ENCODE results near the gene KLRF2.

Gene KLRF2

DNA sequence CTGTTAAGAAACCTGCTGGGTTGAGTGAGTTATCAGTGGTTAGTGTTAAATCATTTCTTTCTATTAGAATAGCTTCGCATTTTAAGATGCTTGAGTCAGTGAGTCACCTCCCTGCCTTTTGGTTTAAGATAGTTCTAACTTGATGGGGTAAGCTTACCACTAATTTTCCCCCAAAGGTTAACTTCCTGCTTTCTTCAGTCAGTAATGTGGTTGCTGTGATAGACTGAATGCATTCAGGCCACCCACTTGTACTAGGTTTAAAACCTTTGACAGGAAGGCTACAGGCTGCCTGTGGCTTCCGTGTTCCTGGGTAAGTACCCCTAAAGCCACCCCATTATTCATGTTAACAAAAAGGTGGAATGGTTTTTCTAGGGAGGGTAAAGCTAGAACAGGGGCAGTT is 25.6 kb downstream of the KLRF2 start (continued):
- TF ChIP-seq, protein P1, sequence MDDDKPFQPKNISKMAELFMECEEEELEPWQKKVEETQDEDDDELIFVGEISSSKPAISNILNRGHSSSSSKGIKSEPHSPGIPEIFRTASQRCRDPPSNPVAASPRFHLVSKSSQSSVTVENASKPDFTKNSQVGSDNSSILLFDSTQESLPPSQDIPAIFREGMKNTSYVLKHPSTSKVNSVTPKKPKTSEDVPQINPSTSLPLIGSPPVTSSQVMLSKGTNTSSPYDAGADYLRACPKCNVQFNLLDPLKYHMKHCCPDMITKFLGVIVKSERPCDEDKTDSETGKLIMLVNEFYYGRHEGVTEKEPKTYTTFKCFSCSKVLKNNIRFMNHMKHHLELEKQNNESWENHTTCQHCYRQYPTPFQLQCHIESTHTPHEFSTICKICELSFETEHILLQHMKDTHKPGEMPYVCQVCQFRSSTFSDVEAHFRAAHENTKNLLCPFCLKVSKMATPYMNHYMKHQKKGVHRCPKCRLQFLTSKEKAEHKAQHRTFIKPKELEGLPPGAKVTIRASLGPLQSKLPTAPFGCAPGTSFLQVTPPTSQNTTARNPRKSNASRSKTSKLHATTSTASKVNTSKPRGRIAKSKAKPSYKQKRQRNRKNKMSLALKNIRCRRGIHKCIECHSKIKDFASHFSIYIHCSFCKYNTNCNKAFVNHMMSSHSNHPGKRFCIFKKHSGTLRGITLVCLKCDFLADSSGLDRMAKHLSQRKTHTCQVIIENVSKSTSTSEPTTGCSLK (tag by site-specific recombination; IDR thresholded peaks at IDR 0.05): no peak

DNA sequence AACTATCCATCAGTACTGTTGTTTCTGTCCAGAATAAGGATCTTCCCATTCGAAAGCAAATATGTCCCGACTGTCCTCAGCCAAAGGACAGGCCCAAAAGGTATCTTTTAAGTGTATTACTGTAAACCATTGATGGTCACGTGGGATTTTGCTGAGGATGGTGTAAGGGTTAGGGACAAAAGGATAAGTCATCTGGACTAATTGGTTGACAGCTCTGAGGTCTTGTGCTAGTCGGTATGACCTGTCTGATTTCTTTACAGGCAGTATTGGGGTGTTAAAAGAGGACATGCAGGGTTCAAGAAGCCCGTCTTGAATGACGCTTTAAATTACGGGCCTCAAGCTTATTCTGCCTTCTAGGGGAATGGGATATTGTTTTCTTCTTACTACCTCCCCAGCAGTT is 26.5 kb downstream of the KLRF2 start:
- ChIA-PET POLR2A (no interaction called here), CTCF (interaction anchor here (0.6 to 1.3 kb wide), 2 partner anchors 76 to 158 kb away, joined by 3 read pairs; no protein-coding TSS in a partner anchor)
- Histone ChIP-seq H3K27ac (ENCODE audit: extremely low read depth, low read depth, low read length) (no peak overlapping the region), H3K4me1 (ENCODE audit: control insufficient read depth, insufficient read depth, low read length) (no peaks in the 10 kb centered on the region), H3K4me3 (ENCODE audit: low read depth, low read length) (no peak overlapping the region), H3K9me3 (ENCODE audit: control insufficient read depth, insufficient read depth, low read depth, low read length) (no peaks in the 10 kb centered on the region), H3K36me3 (ENCODE audit: control insufficient read depth in 2 of 2, insufficient read depth in 1 of 2, low read length in 2 of 2) (no peaks in the 10 kb centered on the region)
- TF ChIP-seq, protein P2, sequence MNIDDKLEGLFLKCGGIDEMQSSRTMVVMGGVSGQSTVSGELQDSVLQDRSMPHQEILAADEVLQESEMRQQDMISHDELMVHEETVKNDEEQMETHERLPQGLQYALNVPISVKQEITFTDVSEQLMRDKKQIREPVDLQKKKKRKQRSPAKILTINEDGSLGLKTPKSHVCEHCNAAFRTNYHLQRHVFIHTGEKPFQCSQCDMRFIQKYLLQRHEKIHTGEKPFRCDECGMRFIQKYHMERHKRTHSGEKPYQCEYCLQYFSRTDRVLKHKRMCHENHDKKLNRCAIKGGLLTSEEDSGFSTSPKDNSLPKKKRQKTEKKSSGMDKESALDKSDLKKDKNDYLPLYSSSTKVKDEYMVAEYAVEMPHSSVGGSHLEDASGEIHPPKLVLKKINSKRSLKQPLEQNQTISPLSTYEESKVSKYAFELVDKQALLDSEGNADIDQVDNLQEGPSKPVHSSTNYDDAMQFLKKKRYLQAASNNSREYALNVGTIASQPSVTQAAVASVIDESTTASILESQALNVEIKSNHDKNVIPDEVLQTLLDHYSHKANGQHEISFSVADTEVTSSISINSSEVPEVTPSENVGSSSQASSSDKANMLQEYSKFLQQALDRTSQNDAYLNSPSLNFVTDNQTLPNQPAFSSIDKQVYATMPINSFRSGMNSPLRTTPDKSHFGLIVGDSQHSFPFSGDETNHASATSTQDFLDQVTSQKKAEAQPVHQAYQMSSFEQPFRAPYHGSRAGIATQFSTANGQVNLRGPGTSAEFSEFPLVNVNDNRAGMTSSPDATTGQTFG (tag by site-specific recombination; IDR thresholded peaks at IDR 0.05; ENCODE audit: borderline replicate concordance): no peak
- no peak for TF ChIP-seq ZBTB48 (tag by site-specific recombination; IDR thresholded peaks at IDR 0.05)
- TF ChIP-seq ZFP37 (tag by site-specific recombination; IDR thresholded peaks at IDR 0.05): no peak
- no peak for TF ChIP-seq ZNF558 (tag by site-specific recombination; IDR thresholded peaks at IDR 0.05)
- TF ChIP-seq ZNF707 (tag by site-specific recombination; IDR thresholded peaks at IDR 0.05): no peak
- no peak for TF ChIP-seq ZNF202 (tag by site-specific recombination; IDR thresholded peaks at IDR 0.05; ENCODE audit: borderline replicate concordance)
- TF ChIP-seq KLF7 (tag by site-specific recombination; IDR thresholded peaks at IDR 0.05; ENCODE audit: borderline replicate concordance): no peak
- TF ChIP-seq, protein P3, sequence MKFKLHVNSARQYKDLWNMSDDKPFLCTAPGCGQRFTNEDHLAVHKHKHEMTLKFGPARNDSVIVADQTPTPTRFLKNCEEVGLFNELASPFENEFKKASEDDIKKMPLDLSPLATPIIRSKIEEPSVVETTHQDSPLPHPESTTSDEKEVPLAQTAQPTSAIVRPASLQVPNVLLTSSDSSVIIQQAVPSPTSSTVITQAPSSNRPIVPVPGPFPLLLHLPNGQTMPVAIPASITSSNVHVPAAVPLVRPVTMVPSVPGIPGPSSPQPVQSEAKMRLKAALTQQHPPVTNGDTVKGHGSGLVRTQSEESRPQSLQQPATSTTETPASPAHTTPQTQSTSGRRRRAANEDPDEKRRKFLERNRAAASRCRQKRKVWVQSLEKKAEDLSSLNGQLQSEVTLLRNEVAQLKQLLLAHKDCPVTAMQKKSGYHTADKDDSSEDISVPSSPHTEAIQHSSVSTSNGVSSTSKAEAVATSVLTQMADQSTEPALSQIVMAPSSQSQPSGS (tag by site-specific recombination; IDR thresholded peaks at IDR 0.05; ENCODE audit: low read depth): no peak
- TF ChIP-seq, protein P4, sequence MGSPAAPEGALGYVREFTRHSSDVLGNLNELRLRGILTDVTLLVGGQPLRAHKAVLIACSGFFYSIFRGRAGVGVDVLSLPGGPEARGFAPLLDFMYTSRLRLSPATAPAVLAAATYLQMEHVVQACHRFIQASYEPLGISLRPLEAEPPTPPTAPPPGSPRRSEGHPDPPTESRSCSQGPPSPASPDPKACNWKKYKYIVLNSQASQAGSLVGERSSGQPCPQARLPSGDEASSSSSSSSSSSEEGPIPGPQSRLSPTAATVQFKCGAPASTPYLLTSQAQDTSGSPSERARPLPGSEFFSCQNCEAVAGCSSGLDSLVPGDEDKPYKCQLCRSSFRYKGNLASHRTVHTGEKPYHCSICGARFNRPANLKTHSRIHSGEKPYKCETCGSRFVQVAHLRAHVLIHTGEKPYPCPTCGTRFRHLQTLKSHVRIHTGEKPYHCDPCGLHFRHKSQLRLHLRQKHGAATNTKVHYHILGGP (tag by site-specific recombination; IDR thresholded peaks at IDR 0.05): no peak
- no peak for TF ChIP-seq ZNF221 (tag by site-specific recombination; IDR thresholded peaks at IDR 0.05; ENCODE audit: borderline replicate concordance)
- TF ChIP-seq ZNF248 (tag by site-specific recombination; IDR thresholded peaks at IDR 0.05): no peak
- TF ChIP-seq, protein P5, sequence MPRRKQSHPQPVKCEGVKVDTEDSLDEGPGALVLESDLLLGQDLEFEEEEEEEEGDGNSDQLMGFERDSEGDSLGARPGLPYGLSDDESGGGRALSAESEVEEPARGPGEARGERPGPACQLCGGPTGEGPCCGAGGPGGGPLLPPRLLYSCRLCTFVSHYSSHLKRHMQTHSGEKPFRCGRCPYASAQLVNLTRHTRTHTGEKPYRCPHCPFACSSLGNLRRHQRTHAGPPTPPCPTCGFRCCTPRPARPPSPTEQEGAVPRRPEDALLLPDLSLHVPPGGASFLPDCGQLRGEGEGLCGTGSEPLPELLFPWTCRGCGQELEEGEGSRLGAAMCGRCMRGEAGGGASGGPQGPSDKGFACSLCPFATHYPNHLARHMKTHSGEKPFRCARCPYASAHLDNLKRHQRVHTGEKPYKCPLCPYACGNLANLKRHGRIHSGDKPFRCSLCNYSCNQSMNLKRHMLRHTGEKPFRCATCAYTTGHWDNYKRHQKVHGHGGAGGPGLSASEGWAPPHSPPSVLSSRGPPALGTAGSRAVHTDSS (tag by site-specific recombination; IDR thresholded peaks at IDR 0.05): no peak
- TF ChIP-seq BCL11A (tag by site-specific recombination; IDR thresholded peaks at IDR 0.05; ENCODE audit: low read depth): no peak

DNA sequence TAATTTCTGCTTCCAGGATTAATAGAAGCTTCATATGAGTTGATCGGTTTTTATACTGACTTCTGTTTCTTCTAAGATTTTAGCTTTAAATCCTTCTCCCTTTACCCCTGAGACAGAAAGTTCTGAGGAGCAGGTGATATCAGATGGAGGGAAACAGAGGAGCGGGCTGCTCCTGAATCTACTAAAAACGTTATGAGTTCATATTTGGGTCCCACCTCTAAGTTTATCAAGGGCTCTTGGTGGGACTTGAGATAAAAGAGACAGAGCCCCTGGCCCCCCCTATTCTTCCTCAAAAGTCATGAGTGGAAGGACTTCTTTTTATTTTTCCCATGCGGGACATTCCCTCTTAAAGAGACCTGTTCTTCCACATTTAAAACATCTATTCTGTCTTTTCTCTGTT is 27.1 kb downstream of the KLRF2 start:
- TF ChIP-seq ZNF221 (tag by site-specific recombination; IDR thresholded peaks at IDR 0.05; ENCODE audit: borderline replicate concordance): no peak
- TF ChIP-seq ZNF560 (tag by site-specific recombination; IDR thresholded peaks at IDR 0.05; ENCODE audit: borderline replicate concordance): no peak
- no peak for TF ChIP-seq ZNF549 (tag by site-specific recombination; IDR thresholded peaks at IDR 0.05)
- TF ChIP-seq YY2 (tag by site-specific recombination; IDR thresholded peaks at IDR 0.05): no peak
- TF ChIP-seq ZNF624 (tag by site-specific recombination; IDR thresholded peaks at IDR 0.05): no peak
- no peak for TF ChIP-seq ZNF660 (tag by site-specific recombination; IDR thresholded peaks at IDR 0.05)
- no peak for TF ChIP-seq ZNF239 (tag by site-specific recombination; IDR thresholded peaks at IDR 0.05)
- TF ChIP-seq GLIS2 (tag by site-specific recombination; IDR thresholded peaks at IDR 0.05): no peak
- no peak for TF ChIP-seq ZNF521 (tag by site-specific recombination; IDR thresholded peaks at IDR 0.05)
- no peak for TF ChIP-seq ZNF843 (tag by site-specific recombination; IDR thresholded peaks at IDR 0.05)
- no peak for TF ChIP-seq ZNF391 (tag by site-specific recombination; IDR thresholded peaks at IDR 0.05; ENCODE audit: borderline replicate concordance, low read depth)
- H3K4me1 ChIP-seq (ENCODE audit: control insufficient read depth, insufficient read depth, low read length): no peaks in the 10 kb centered on the region
- no peak overlapping the region for H3K4me3 ChIP-seq (ENCODE audit: low read depth, low read length)
- no peaks in the 10 kb centered on the region for H3K36me3 ChIP-seq (ENCODE audit: control insufficient read depth in 2 of 2, insufficient read depth in 1 of 2, low read length in 2 of 2)
- POLR2A ChIA-PET: no interaction called here
- no peak overlapping the region for H3K27ac ChIP-seq (ENCODE audit: extremely low read depth, low read depth, low read length)
- CTCF ChIA-PET: interaction anchor here (1.3 kb wide), 1 partner anchor 158 kb away, joined by 3 read pairs; no protein-coding TSS in a partner anchor
- H3K9me3 ChIP-seq (ENCODE audit: control insufficient read depth, insufficient read depth, low read depth, low read length): no peaks in the 10 kb centered on the region

All from HEK293 (cell line).